GM21717 (cell line): Measurements from ENCODE around the gene COIL.

Source experiments
- ATAC-seq: cut with Tn5 transposase; IDR thresholded peaks from one replicate; pipeline ENCODE4 v1.9.1; 2021; ENCODE audit warnings: mild to moderate bottlenecking, moderate library complexity; ENCODE audit not compliant: unreplicated experiment

Gene COIL

DNA sequence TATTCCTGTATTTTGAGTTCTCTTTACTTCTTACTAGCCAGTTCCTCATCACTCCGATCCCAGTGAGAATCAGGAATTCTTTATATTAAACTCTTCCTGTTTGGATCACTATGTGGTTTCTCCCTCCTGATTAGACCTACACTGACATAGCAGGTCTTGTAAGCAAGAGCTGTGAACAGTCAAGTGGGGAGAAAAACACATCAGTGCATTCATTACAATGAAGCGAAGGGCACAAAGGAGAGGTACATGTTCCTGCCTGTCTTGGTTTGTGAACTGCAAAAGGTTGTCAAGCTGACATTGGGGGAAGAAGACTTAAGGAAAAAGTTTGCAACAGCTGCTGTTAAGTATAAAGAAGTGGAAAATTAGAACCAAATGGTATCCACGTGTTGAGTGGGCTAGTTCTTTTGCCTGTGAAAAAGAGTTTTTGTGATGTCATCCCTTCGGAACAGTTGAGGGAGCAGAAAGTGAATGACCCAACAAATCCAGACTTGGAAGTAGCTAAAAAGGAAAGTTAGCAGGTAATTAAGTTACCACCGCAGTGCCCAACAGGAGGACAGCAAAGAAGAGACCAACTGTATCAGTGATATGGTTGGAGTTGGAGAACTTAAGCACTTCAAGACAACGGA is 24.0 kb downstream of the COIL start:
- ATAC-seq: no peak

DNA sequence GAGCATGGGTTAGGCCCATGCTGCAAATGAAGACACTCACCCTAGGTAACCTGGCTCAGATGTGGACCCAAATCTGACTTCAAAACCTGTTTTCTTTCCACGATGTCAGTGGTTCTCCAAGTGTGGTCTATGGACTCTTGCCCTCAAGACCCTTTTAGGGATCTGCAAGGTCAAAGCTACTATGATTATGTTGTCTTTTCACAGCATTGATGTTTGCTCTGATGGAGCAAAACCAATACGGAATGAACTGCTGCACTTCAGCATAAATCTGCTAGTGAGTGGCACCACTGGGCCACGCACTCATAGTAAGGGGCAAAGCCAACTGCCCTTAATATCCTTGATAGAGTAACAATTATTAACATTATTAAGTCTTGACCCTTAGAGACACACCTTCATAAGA is 25.4 kb downstream of the COIL start:
- ATAC-seq: no peak

DNA sequence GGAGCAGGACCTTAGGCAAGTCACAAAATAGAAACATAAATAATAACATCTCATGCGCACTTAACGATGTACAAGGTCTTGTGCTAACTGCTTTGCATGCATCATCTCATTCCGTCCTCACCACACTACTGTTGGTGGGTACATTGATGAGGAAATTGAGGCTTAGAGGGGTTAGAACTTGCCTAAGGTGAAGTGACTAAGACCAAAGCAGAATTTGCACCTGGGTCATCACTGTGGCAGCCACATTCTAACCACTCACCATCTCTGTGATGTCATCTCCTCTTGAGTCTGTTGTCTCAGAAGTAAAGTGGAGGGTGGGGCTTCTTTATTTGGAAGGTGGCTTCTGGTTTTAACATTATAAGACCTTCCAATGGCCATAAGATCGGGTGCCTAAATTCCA is 26.6 kb downstream of the COIL start:
- no peak for ATAC-seq

DNA sequence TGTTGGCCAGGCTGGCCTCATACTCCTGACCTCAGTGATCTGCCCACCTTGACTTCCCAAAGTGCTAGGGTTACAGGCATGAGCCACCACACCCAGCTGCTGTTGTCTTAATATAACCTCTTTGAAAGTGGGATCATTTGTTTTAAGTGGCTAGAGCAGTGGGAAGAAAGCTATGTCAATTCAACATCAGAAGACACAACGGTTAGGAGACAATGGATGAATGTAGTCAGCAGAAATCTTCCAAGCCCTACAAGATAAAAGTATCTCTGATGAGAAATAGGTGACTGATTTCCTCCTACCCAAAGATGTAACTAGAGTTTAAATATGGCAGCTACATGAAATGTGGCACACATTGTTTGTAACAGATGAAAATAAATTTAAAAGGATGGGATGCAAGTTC is 27.0 kb downstream of the COIL start:
- no peak for ATAC-seq

DNA sequence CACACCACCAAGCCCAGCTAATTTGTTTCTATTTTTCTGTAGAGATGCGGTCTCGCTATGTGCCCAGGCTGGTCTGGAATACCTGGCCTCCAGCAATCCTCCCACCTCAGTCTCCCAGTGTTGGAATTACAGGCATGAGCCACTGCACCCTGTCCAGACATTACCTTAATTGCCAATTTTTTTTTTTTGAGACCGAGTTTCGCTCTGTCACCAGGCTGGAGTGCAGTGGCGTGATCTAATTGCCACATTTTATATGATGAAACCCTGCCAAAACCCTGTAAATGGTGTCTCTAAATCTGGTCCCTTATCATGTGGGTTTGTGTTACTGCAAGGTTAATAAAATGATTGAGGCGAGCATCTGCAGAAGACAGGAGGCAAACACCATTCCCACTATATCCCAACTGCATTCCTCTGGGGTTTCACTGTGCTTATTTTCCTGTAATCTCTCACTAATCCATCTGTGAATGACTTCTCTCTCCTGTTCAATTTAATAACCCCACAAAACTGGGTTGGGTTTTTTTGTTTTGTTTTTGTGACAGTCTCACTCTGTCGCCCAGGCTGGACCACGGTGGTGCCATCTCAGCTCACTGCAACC is 27.6 kb downstream of the COIL start:
- ATAC-seq: no peak

DNA sequence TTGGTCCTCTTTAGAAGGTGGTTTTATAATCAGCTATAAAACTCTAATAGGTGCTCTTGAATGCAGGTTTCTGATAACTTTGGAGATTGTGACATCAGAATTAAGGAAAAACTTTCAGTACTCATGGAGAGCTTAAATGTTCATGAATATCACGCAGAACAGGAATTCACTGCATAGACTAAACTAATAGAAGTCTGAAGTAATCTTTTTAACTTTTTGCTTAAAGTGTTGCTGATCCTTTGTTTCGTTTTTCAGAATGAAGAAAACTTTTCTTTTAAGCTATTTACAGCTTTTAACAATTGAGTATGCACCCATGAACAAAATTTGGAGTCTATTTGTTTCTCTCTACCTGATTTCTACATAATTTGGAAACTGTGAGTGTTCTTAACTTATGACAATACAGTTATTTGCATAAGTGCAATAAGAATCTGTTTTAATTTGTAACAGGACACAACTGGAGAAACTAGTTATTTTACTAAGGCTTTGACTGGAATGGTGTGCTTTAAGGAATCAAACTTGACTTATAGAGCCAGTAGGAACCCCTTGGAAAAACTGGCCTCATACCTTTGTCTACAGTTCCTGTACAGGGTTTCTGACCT is 30.0 kb downstream of the COIL start:
- no peak for ATAC-seq

DNA sequence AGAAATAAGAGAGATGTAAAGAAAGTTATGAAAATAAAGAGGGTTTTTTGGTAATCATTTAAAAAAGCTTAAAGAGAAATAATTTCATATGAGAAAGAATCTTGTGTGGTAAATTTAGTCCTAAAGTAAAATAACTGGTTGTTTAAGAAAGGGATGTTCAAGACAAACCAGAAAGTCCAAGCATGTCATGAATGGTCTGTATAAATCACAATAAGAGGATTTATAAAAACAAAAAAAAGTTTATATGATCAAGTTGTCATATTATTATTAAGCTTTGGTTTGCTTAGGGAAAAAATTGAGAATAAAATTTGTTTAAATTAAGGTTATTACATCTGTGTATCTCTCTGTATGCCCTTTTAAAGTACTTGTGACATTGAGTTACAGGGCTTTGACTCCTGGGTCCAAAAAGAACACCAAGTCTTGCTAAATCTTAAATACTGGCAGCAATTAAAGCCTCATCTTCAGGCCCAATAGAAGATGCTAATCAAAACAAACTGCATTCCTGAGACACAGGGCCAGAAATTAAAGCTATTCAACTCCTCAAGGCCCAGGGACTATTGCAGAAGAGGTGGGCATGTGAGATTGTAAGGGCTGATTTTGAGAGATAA is 31.4 kb downstream of the COIL start:
- ATAC-seq: no peak

DNA sequence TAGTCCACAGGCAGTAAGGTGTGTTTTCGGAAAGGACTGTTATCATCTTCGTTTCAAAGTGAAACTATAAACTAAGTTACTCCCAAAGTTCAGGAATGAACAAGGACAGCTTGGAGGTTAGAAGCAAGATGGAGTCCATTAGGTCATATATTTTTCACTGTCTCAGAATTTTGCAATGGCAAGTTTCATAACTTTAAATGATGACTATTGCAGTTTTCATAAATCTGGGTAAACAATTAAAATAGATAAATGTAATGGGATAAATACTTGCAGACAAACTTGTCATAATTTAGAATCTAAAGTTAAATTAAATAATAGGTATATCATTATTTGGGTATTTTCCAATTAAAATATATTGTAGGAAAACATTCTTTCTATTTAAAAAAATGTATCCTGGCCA is 32.3 kb downstream of the COIL start:
- no peak for ATAC-seq

DNA sequence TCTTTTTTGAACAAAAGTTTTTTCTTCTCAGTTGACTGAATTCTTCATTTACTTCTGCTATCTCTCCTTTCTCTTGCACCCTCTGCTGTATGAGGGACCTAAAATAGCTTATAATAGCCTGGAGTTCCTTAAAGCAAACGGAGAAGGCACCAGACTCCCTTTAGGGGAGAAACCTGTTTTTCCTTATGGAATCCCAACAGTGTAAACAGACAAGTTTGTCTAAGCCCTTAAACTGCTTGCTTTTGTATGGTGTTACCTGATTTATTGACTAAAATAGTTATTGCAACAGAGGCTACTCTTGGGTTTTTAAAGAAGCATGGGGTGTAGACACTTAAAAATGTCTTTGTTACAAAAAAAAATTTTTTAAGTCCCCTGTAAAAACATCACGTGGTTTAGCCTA is 34.1 kb downstream of the COIL start:
- ATAC-seq: no peak

DNA sequence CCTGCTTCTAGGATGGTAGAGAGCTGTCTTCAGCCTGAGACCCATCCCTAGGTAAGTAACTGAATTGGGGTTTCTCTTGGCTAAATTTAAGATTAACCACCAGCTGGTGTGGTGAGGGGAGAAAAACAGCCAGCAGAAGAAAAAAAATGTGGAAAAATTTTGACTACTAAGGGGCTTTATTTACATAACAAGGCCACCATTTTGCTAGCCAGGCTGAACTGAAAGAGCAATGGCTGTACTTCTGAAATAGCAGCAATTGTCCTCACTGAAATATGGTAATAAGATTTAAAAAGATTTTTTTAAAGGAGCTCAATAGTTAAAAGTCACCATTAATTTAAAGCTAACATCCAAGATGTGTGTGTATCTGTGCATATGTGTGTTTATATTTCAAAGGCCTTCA is 34.6 kb downstream of the COIL start:
- no peak for ATAC-seq

DNA sequence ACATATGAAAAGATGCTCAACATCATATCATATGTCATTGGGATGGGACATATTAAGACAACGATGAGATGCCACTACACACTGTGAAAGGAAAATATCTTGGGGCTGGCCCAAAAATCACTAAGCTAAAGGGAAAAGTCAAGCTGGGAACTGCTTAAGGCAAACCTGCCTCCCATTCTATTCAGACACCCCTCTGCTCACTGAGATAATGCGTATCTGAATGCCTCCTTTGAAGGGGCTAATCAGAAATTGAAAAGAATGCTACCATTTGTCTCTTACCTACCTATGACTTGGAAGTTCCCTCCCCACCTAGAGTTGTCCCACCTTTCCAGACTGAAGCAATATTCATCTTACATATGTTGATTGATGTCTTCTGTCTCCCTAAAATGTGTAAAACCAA is 35.8 kb downstream of the COIL start:
- ATAC-seq: no peak

DNA sequence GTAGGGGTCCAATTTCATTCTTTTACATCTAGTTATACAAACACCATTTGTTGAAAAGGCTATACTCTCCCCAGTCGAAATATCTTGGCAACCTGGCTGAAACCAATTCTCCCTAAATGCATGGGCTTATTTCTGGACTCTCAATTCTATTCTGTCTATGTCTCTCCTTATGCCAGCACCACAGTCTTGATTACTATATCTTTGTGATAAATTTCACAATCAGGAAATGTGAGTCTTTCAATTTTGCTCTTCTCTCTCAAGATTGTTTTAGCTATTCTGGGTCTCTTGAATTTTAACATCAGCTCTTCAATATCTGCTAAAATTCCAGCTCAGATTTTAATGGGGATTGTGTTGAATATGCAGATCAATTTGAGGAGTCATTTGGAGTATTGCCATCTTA is 41.1 kb downstream of the COIL start:
- ATAC-seq: no peak

DNA sequence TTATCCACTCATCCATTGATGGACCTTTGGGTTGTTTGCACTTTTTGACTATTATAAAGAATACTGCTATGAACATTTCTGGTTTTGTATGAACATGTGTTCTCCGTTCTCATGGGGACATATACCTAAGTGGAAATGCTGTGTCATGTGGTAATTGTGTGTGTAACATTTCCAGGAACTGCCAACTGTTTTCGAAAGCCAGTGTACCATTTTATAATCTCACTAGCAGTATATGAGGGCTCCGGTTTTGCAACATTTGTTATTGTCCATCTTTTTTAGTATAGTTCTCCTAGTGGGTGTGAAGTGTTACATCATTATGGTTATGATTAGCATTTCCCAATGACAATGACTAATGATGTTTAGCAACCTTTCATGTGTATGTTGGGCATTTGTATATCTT is 41.9 kb downstream of the COIL start:
- ATAC-seq: no peak

DNA sequence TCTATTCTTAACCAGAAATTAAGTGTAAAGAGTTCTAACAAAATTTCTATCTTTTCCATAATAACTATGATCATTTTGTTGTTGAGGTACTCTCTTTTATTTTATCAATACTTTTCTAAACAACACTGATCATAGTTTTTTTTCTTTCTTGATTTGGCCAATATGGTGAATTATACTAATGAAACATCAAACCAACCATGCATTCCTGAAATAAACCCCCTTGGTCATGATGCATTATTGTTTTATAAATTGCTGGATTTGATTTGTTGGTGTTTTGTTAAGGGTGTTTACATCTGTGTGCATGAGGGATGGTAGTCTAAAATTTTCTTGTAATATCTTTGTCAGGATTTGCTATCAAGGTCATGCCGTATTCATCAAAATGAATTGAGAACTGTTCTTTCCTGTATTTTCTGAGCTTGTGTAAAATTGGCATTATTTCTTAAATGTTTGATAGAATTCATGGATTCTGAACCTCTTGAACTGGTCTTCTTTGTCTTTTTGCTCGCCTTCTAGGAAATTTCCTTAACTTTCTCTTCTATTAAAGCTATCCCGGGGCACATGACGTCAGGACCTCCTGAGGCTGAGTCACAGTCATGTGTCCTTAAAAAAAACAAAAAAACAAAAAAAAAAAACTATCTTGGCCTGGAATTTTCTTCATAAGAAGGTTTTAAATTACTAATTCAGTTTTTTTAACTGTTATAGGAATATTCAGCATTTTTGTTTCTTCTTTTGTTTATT is 43.1 kb downstream of the COIL start:
- no peak for ATAC-seq

DNA sequence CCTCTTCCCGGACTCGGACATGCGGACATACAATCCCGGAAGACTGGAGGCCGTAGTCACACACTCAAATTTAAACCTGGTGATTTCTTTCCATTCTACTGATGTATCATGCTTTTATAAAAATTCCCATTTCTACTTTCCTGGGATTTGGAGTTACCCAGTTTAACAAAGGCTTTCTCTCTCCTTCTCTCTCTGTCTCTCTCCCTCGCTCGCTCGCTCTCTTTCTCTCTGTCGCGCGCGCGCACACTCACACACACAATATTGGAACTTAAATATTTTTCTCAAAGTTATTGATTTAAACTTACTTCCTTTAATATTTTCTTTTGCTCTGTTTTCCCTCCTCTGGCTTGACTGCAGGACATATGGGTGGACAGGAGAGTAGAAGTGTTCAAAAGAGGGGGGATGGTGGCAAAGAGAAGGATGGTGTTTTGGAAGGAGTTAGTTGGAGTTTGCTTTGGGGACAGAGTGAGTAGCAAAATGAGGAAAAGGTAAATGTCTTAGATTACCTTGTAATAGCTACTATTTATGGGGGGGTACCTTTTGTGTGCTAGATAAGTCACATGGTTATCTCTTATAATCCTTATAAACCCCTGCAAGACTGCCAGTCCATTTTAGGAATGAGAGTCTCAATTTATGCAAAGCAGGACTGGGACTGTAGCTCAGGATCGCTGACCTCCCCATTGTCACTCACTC is 46.1 kb downstream of the COIL start:
- no peak for ATAC-seq

DNA sequence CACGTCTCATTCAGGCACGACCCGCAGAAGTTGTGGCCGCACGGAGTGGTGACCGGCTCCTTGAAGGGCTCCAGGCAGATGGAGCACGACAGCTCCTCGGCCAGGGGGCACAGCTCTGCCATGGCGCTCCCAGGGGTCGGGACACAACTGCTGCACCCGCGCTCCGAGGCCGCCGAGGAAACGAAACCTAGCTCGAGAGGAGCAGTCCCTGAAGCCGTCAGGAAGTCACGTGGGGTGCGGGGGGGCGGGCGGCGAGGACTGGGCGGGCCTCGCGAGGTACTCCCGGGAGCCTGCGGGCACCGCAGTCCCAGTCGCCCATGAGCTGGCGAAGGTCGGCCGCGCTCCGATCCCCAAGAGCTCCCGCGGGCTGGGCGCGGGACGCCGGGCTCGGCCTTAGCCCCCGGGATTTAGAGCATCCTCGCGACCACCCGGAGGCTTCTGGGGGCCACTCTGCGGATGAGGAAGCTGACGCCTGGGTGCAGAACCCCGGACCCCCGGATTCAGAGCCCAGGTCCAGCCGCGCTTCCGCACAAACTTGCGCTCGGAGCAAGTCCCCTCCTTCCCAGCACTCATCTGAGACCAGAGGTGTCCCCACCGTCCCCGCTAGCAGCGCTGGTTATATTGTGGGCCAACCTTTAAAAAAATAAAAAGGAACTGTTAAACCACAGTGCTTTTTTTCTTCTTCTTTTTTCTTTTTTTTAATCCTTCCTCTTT is 46.8 kb downstream of the COIL start, which contains the start of gene TRIM25:
TRIM25 (minus strand) TSS at position 183 of the 714 bp plus-strand sequence; CDS start at position 122, 61 bp downstream.
- ATAC-seq: peak; percentile 76

DNA sequence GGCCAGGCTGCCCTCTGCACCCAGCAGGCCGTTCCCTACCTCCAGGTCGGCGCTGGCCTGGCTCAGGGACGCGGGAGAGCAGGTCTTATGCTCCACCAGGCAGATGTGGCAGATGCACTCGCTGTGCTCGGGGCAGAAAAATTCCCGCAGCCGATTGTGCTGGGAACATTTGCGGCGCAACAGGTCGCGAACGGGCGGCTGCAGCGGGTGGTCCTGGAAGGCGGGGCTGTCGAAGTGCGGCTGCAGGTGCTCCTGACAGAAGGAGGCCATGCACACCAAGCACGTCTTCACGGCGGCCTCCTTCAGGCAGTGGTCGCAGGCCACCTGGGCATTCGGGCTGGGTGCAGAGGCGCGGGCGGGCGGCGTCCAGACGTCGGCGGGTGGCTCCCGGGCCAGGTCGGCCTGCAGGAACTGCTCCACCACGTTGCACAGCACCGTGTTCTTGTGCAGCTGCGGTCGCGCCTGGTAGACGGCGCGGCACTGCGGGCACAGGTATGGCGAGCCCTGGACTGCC is 47.4 kb downstream of the COIL start:
- peak; percentile 40 for ATAC-seq

DNA sequence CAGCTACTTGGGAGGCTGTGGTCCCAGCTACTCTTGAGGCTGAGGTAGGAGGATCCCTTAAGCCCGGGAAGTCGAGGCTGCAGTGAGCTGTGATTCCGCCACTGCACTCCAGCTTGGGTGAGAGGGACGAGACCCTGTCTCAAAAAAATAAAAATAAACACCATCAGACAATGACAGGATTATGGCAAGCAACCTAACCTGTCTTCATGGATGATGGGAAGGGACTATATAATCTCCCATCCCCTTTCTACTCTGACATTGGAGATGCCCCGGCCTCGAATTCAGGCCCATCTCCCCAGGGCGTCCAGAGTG is 47.9 kb downstream of the COIL start:
- no peak for ATAC-seq

DNA sequence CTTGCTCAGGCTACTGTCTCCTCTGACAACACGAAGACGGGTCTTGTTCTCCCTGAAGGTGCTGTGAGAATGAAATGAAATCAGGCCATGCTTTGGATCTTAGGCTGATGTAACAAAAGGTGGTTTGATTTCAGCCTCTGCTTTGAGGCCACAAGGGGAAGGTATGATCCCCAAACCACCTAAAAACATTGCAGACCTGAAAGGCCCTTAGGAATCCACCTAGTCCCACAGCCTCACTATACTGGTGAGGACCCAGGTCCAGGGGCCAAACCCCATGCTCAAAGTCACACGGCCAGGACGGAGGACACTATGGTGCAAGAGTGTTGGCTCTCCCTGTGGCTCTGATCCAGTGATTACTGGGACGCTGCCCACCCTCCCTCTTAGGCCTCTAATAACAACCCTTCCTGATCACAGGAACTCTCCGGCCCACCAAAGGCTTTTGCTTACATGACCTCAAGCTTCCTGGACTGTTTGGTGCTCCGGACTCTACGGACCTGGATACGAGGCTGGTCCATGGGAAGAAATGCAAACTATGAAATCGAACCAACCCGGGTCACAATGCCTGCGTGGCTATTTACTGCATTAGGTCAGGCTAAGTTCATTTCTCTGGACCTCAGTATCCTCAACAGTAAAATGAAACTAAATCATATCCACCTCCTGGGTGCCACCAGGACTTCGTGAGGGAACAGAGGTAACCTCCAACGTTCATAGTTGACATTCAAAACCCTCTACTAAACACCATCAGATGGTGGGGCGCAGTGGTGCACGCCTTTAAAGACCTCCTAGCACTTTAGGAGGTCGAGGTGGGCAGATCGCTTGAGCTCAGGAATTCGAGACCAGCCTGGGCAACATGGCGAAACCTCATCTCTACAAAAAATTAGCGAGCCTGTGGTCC is 48.5 kb downstream of the COIL start:
- no peak for ATAC-seq
